ENCODE data around the gene WNK1. TPM values are rescaled to one million over a fixed set of nuclear protein-coding genes. Genes with fewer than 3 reads are reported as not detected.
A peak's percentile ranks its signal among the peaks of the same experiment; 100 is the strongest.
"Not testable (repeated sequence)": the region's sequence is repeated elsewhere in the genome, so short reads cannot be mapped to it uniquely, and the experiment has no call there.

WNK1 gene
- total and polyA plus RNA-seq, 2 experiments from 2014 or later = 110 to 145 TPM

DNA sequence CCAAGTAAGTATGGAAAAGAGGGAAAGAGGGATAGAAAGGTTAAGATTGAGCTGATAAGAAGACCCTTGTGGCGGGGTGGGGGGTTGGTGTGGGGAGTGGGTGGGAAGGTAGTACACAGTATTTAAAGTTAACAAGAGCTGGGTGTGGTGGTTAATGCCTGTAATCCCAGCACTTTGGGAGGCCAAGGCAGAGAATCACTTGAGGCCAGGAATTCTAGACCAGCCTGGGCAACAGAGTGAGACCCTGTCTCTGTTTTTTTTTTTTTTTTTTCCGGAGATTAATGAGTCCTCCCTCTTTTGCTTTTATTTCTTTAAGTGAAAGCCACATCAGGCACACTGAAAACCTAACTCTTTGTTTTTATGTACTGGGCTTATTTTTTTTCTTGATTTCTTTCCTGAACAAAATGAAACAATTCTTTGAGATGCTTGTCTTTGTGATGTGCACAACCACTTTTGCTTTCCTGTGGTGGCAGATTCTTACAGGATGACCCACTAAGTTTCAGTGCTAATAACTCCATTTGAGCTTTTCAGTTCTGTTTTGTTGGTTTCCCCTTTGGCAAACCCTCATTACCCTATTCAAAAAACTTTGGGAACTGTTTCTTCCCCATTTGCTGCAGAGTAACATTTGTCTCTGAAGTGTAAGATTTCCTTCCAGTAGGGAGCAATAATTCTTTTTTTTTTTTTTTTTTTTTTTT lies 54.8 kb downstream of the WNK1 start:
- H3K36me3 ChIP-seq = no peaks in the 10 kb centered on the region
- TF ChIP-seq, protein P1, sequence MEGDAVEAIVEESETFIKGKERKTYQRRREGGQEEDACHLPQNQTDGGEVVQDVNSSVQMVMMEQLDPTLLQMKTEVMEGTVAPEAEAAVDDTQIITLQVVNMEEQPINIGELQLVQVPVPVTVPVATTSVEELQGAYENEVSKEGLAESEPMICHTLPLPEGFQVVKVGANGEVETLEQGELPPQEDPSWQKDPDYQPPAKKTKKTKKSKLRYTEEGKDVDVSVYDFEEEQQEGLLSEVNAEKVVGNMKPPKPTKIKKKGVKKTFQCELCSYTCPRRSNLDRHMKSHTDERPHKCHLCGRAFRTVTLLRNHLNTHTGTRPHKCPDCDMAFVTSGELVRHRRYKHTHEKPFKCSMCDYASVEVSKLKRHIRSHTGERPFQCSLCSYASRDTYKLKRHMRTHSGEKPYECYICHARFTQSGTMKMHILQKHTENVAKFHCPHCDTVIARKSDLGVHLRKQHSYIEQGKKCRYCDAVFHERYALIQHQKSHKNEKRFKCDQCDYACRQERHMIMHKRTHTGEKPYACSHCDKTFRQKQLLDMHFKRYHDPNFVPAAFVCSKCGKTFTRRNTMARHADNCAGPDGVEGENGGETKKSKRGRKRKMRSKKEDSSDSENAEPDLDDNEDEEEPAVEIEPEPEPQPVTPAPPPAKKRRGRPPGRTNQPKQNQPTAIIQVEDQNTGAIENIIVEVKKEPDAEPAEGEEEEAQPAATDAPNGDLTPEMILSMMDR (IDR thresholded peaks at IDR 0.05; ENCODE audit: low read depth, low read length) = no peak
- DNase-seq (ENCODE audit: low read depth in 1 of 2, low spot score in 1 of 2) = no peak
- H3K4me1 ChIP-seq (ENCODE audit: low read depth) = peaks cover 24% of the 10 kb centered on the region
- H3K9me3 ChIP-seq (ENCODE audit: low read depth) = no peaks in the 10 kb centered on the region
- no peak overlapping the region for H3K27ac ChIP-seq
- no peaks in the 10 kb centered on the region for H3K27me3 ChIP-seq
- H3K4me3 ChIP-seq = no peak overlapping the region

DNA sequence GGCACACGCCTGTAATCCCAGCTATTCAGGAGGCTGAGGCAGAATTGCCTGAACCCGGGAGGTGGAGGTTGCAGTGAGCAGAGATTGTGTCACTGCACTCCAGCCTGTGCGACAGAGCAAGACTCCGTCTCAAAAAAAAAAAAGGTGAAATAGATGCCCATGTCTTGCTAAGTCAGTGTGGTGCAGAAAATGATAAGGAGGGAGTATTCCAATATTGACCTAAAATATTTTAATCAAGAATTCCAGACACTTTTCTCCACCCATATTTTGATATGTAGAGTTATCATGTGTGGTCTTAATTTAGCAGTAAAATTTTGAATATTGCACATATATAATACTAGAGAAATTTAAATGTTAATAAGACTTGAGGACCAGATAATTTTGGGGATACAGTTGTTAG lies 57.7 kb downstream of the WNK1 start:
- Histone ChIP-seq H3K4me3 (no peak overlapping the region), H3K27me3 (no peaks in the 10 kb centered on the region), H3K36me3 (no peaks in the 10 kb centered on the region), H3K9me3 (ENCODE audit: low read depth) (no peaks in the 10 kb centered on the region), H3K27ac (no peak overlapping the region), H3K4me1 (ENCODE audit: low read depth) (peaks cover 24% of the 10 kb centered on the region)
- TF ChIP-seq, protein P1 (IDR thresholded peaks at IDR 0.05; ENCODE audit: low read depth, low read length) = no peak
- no peak for DNase-seq (ENCODE audit: low read depth in 1 of 2, low spot score in 1 of 2)

DNA sequence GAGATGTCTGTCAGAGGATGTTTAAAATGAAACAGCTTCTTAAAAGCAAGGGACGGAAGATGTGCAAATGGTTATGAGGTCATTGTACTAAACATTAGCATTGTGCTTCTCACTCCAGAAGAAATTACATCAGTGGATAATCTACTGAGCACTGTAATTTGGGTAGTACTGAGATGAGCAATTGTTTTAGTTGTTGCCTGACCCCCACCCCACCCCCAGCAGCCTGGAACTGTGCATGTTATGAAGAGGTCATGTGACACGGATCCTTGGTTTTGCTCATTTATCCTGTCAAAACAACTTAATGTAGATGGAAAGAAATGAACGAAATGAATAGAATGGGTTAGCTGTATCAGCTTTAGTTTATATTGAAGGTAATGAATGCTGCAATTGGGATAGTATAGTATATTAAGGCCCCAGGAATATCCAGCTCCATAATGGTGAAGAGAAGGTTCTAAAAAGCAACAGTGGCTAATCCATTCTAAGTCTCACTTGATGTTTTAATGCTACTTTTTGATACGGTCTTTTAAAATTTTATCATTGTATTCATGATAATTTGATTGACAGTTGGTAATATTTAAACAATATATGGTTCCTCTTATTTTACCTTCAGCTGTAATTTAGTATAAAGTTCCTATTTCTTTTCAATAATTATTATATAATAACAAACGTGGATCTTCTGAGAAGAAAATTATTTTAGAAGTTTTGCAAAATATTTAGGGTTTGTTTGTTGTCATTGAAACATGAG lies 58.5 kb downstream of the WNK1 start:
- H3K27ac ChIP-seq = no peak overlapping the region
- H3K4me3 ChIP-seq = no peak overlapping the region
- no peaks in the 10 kb centered on the region for H3K9me3 ChIP-seq (ENCODE audit: low read depth)
- TF ChIP-seq, protein P1 (IDR thresholded peaks at IDR 0.05; ENCODE audit: low read depth, low read length) = no peak
- no peaks in the 10 kb centered on the region for H3K36me3 ChIP-seq
- no peaks in the 10 kb centered on the region for H3K27me3 ChIP-seq
- DNase-seq (ENCODE audit: low read depth in 1 of 2, low spot score in 1 of 2) = no peak
- peaks cover 22% of the 10 kb centered on the region for H3K4me1 ChIP-seq (ENCODE audit: low read depth)

DNA sequence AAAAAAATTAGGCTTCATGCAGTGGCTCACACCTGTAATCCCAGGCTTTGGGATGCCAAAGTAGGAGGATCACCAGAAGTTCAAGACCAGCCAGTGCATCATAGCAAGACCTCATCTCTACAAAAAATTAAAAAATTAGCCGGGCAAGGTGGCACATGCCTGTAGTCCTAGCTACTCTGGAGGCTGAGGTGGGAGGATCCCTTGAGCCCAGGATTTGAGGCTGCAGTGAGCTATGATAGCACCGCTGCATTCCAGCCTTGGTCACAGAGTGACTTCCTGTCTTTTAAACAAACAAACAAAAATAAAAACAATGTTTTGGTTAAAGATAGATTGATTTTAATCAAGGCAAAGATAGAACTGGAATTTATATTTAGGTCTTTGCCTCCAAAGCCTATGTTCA lies 60.6 kb downstream of the WNK1 start:
- Histone ChIP-seq H3K36me3 (peaks cover 4% of the 10 kb centered on the region), H3K9me3 (ENCODE audit: low read depth) (no peaks in the 10 kb centered on the region), H3K27ac (no peak overlapping the region), H3K4me3 (no peak overlapping the region), H3K27me3 (no peaks in the 10 kb centered on the region), H3K4me1 (ENCODE audit: low read depth) (peaks cover 14% of the 10 kb centered on the region)
- DNase-seq (ENCODE audit: low read depth in 1 of 2, low spot score in 1 of 2) = no peak
- TF ChIP-seq, protein P1 (IDR thresholded peaks at IDR 0.05; ENCODE audit: low read depth, low read length) = no peak

DNA sequence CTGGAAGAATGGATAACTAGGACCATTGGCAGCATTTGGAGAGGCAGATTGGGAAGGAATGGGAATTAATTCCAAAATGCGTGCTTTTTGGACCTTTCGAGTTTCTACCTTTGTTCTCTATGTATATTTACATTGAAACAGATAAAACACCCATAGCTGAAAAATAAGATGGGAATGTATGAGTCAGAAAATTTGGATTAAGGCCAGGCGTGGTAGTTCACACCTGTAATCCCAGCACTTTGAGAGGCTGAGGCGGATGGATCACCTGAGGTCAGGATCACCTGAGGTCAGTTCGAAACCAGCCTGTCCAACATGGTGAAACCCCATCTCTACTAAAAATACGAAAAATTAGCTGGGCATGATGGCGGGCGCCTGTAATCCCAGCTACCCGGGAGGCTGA lies 65.1 kb downstream of the WNK1 start:
- H3K4me3 ChIP-seq; H3K9me3 ChIP-seq (ENCODE audit: low read depth); H3K4me1 ChIP-seq (ENCODE audit: low read depth); H3K27ac ChIP-seq; DNase-seq (ENCODE audit: low read depth in 1 of 2, low spot score in 1 of 2); H3K36me3 ChIP-seq; H3K27me3 ChIP-seq: not testable (repeated sequence)

DNA sequence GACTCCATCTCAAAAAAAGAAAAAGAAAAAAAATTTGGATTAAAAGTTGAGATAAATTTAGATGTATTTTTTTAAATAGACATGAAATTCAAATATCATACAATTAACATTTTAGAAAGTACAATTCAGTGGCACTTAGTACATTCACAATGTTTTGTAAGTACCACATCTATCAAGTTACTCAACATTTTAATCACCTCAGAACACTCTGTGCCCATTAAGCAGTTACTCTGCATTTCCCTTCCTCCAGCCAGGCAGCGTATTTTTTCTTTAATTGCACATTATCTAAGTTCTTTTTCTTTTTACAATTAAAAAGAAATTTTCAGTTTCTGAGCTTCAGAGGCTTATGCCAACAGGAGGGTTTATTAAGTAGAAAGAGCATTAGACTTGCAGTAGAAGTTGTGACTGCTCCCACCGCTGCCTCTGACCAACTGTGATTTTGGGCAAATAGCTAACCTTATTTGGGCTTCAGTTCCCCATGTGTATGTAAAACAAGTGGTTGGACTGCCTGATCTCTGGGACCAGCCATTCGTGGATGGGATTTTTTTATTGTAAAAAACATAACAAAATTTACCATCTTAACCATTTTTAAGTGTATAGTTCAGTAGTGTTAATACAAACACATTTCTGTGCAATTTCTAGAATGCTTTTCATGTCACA lies 65.7 kb downstream of the WNK1 start:
- TF ChIP-seq, protein P1 (IDR thresholded peaks at IDR 0.05; ENCODE audit: low read depth, low read length) = no peak
- peaks cover 4% of the 10 kb centered on the region for H3K36me3 ChIP-seq
- DNase-seq (ENCODE audit: low read depth in 1 of 2, low spot score in 1 of 2) = no peak
- no peaks in the 10 kb centered on the region for H3K27me3 ChIP-seq
- peak overlapping the region; percentile 54 for H3K27ac ChIP-seq
- no peak overlapping the region for H3K4me3 ChIP-seq
- no peaks in the 10 kb centered on the region for H3K9me3 ChIP-seq (ENCODE audit: low read depth)
- H3K4me1 ChIP-seq (ENCODE audit: low read depth) = peaks cover 7% of the 10 kb centered on the region

All from cardiac muscle cell (in vitro differentiated cells and primary cell).